ENCODE measurements around the gene FERMT3. TPM values are rescaled to one million over a fixed set of nuclear protein-coding genes. Genes with fewer than 3 reads are reported as not detected.

Gene FERMT3
- total RNA-seq, 4 donors from 2014 or later, result 23.5 to 97.6 (median 42.2) TPM

- TF ChIP-seq CTCF (IDR thresholded peaks at IDR 0.05; ENCODE audit: low read depth), result no peak
These were observed 10.4 kb downstream of the FERMT3 start for GRCh38 chr11:64216879-64217278.

GRCh38 chr11:64218628-64219353 lies 12.3 kb downstream of the FERMT3 start:
- no peak for TF ChIP-seq CTCF (IDR thresholded peaks at IDR 0.05; ENCODE audit: low read depth)

- TF ChIP-seq CTCF (IDR thresholded peaks at IDR 0.05; ENCODE audit: low read depth), result no peak
These were observed 12.8 kb downstream of the FERMT3 start for GRCh38 chr11:64219354-64219684.

- TF ChIP-seq CTCF (IDR thresholded peaks at IDR 0.05; ENCODE audit: low read depth), result no peak
These were observed 13.2 kb downstream of the FERMT3 start for GRCh38 chr11:64219755-64220154.

GRCh38 chr11:64220271-64220670 lies 13.8 kb downstream of the FERMT3 start:
- no peak for TF ChIP-seq CTCF (IDR thresholded peaks at IDR 0.05; ENCODE audit: low read depth)

GRCh38 chr11:64220798-64221197 lies 14.3 kb downstream of the FERMT3 start:
- TF ChIP-seq CTCF (IDR thresholded peaks at IDR 0.05; ENCODE audit: low read depth), result no peak

- TF ChIP-seq CTCF (IDR thresholded peaks at IDR 0.05; ENCODE audit: low read depth), result no peak
These were observed 16.1 kb downstream of the FERMT3 start for GRCh38 chr11:64222651-64223000.

All from subcutaneous adipose tissue (tissue), 4 donors.